Measurements from ENCODE around the gene NLRP6. TPM values are rescaled to one million over a fixed set of nuclear protein-coding genes. Genes with fewer than 3 reads are reported as not detected.

Gene NLRP6
- total RNA-seq, 2 donors from 2014 or later: not detected

DNA sequence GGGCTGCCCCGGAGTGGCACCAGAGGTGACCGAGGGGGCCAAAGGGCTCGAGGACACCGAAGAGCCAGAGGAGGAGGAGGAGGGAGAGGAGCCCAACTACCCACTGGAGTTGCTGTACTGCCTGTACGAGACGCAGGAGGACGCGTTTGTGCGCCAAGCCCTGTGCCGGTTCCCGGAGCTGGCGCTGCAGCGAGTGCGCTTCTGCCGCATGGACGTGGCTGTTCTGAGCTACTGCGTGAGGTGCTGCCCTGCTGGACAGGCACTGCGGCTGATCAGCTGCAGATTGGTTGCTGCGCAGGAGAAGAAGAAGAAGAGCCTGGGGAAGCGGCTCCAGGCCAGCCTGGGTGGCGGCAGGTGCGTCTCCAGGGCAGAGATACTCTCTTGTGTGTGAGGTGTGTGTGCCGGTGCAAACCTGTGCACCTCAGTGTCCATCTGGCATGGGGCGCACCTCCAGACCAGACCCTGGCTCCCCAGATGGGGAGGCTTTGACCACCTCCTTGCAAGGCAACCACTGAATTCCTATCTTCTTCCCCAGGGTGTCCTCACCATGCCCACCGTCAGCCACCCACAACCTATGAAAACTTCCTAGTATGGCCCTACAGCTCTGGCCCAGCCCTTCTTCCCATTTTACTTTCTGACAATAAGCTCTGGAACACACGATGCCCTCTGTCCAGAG lies 3.4 kb downstream of the NLRP6 start:
- H3K36me3 Mint-ChIP-seq (ENCODE audit: low read depth): no peaks in the 10 kb centered on the region
- Histone ChIP-seq H3K27me3 (ENCODE audit: control insufficient read depth, insufficient read depth, low read length, poor library complexity, severe bottlenecking) (peaks cover 46% of the 10 kb centered on the region), H3K27ac (ENCODE audit: low read depth, low read length) (no peak overlapping the region), H3K4me3 (ENCODE audit: low read length) (no peak overlapping the region), H3K9me3 (ENCODE audit: control insufficient read depth, low read length) (no peaks in the 10 kb centered on the region), H3K9ac (ENCODE audit: extremely low read depth, low read length, poor library complexity, severe bottlenecking) (no peak overlapping the region), H3K4me1 (ENCODE audit: control insufficient read depth, insufficient read depth, low read length) (no peaks in the 10 kb centered on the region), H3K36me3 (ENCODE audit: control insufficient read depth, insufficient read depth, low read length) (no peaks in the 10 kb centered on the region)
- TF ChIP-seq, protein P1, sequence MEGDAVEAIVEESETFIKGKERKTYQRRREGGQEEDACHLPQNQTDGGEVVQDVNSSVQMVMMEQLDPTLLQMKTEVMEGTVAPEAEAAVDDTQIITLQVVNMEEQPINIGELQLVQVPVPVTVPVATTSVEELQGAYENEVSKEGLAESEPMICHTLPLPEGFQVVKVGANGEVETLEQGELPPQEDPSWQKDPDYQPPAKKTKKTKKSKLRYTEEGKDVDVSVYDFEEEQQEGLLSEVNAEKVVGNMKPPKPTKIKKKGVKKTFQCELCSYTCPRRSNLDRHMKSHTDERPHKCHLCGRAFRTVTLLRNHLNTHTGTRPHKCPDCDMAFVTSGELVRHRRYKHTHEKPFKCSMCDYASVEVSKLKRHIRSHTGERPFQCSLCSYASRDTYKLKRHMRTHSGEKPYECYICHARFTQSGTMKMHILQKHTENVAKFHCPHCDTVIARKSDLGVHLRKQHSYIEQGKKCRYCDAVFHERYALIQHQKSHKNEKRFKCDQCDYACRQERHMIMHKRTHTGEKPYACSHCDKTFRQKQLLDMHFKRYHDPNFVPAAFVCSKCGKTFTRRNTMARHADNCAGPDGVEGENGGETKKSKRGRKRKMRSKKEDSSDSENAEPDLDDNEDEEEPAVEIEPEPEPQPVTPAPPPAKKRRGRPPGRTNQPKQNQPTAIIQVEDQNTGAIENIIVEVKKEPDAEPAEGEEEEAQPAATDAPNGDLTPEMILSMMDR (conservative IDR thresholded peaks at IDR 0.05): no peak
- H3K4me1 Mint-ChIP-seq: no peaks in the 10 kb centered on the region
- H3K4me3 Mint-ChIP-seq: no peak overlapping the region
- no peaks in the 10 kb centered on the region for H3K9me3 Mint-ChIP-seq
- no peak for DNase-seq
- 90 to 94% methylated on average over 26 of the region's 26 CpGs for WGBS, 2 experiments (ENCODE audit: insufficient coverage in 1 of 2, insufficient read length in 1 of 2)
- H3K27ac Mint-ChIP-seq: no peak overlapping the region
- H3K27me3 Mint-ChIP-seq (ENCODE audit: insufficient read depth): peaks cover 57% of the 10 kb centered on the region

DNA sequence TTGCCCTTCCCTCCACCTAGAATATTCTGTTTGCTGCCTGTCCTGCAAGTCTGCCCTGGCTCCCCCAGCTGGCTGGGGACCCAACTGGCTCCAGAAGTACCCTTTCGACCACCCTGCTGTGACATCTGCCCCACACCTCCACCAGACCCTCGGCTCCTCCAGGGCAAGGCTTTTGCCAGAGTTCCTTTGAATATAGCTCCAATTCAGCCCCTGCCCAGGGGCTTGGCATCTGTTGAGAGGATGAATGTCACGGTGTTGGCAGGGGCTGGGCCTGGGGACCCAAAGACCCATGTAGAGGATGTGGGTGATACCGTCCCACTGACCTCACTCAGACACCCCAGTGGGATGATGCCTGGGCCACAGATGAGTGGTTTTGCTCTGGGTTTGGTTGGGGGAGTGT lies 4.0 kb downstream of the NLRP6 start:
- H3K4me1 ChIP-seq (ENCODE audit: control insufficient read depth, insufficient read depth, low read length): no peaks in the 10 kb centered on the region
- no peak overlapping the region for H3K4me3 ChIP-seq (ENCODE audit: low read length)
- H3K27ac ChIP-seq (ENCODE audit: low read depth, low read length): no peak overlapping the region
- Mint-ChIP-seq H3K4me3 (no peak overlapping the region), H3K27ac (no peak overlapping the region), H3K4me1 (peaks cover 3% of the 10 kb centered on the region), H3K27me3 (ENCODE audit: insufficient read depth) (peaks cover 62% of the 10 kb centered on the region), H3K9me3 (no peaks in the 10 kb centered on the region), H3K36me3 (ENCODE audit: low read depth) (no peaks in the 10 kb centered on the region)
- 84% methylated on average over 4 of the region's 4 CpGs; no CpG with 5 or more reads in 1 of the 2 experiments for WGBS, 2 experiments (ENCODE audit: insufficient coverage in 1 of 2, insufficient read length in 1 of 2)
- H3K36me3 ChIP-seq (ENCODE audit: control insufficient read depth, insufficient read depth, low read length): no peaks in the 10 kb centered on the region
- no peak overlapping the region for H3K9ac ChIP-seq (ENCODE audit: extremely low read depth, low read length, poor library complexity, severe bottlenecking)
- peak; percentile 44 for DNase-seq
- H3K9me3 ChIP-seq (ENCODE audit: control insufficient read depth, low read length): no peaks in the 10 kb centered on the region
- peaks cover 50% of the 10 kb centered on the region for H3K27me3 ChIP-seq (ENCODE audit: control insufficient read depth, insufficient read depth, low read length, poor library complexity, severe bottlenecking)
- TF ChIP-seq, protein P1 (conservative IDR thresholded peaks at IDR 0.05): no peak

GRCh38 chr11:282630-283360 lies 4.6 kb downstream of the NLRP6 start:
- Histone ChIP-seq H3K4me3 (ENCODE audit: low read length) (no peak overlapping the region), H3K9ac (ENCODE audit: extremely low read depth, low read length, poor library complexity, severe bottlenecking) (no peak overlapping the region), H3K27ac (ENCODE audit: low read depth, low read length) (no peak overlapping the region), H3K36me3 (ENCODE audit: control insufficient read depth, insufficient read depth, low read length) (no peaks in the 10 kb centered on the region), H3K9me3 (ENCODE audit: control insufficient read depth, low read length) (no peaks in the 10 kb centered on the region), H3K27me3 (ENCODE audit: control insufficient read depth, insufficient read depth, low read length, poor library complexity, severe bottlenecking) (peaks cover 56% of the 10 kb centered on the region), H3K4me1 (ENCODE audit: control insufficient read depth, insufficient read depth, low read length) (no peaks in the 10 kb centered on the region)
- no peak overlapping the region for H3K27ac Mint-ChIP-seq
- TF ChIP-seq, protein P1 (conservative IDR thresholded peaks at IDR 0.05): no peak
- peaks cover 3% of the 10 kb centered on the region for H3K4me1 Mint-ChIP-seq
- H3K9me3 Mint-ChIP-seq: no peaks in the 10 kb centered on the region
- H3K4me3 Mint-ChIP-seq: no peak overlapping the region
- peak; percentile 40 for DNase-seq
- no peaks in the 10 kb centered on the region for H3K36me3 Mint-ChIP-seq (ENCODE audit: low read depth)
- peaks cover 65% of the 10 kb centered on the region for H3K27me3 Mint-ChIP-seq (ENCODE audit: insufficient read depth)
- 89 to 91% methylated on average over 8 to 10 of the region's 13 CpGs for WGBS, 2 experiments (ENCODE audit: insufficient coverage in 1 of 2, insufficient read length in 1 of 2)
